Urinary bladder (tissue), 4 donors: Measurements from ENCODE around the gene TMEM37. TPM values are rescaled to one million over a fixed set of nuclear protein-coding genes. Genes with fewer than 3 reads are reported as not detected.
"Not testable (repeated sequence)": the region's sequence is repeated elsewhere in the genome, so short reads cannot be mapped to it uniquely, and the experiment has no call there.

Experiments used
- DNase-seq: peaks from one replicate; pipeline ENCODE4 v3.0.0-alpha.2; 2015; ENCODE audit errors: extremely low spot score
- H3K27ac ChIP-seq: one replicate; pipeline ENCODE4 v1.5.1; 2013; ENCODE audit warnings: low read depth, mild to moderate bottlenecking, moderate library complexity
- H3K36me3 ChIP-seq: one replicate; pipeline ENCODE4 v1.6.1; 2013; ENCODE audit warnings: mild to moderate bottlenecking, moderate library complexity; ENCODE audit not compliant: insufficient read depth
- H3K4me1 ChIP-seq: one replicate; pipeline ENCODE4 v1.6.1; 2013; ENCODE audit warnings: mild to moderate bottlenecking, moderate library complexity; ENCODE audit not compliant: insufficient read depth
- H3K4me3 ChIP-seq: one replicate; pipeline ENCODE4 v1.5.1; 2013; ENCODE audit warnings: low read depth, low read length
- WGBS: extraction: QIAGEN DNeasy Blood & Tissue Kit; methylation state at CpG from one replicate; pipeline ENCODE4 v1.1.7; 2013; 5-methylcytosine and 5-hydroxymethylcytosine counted together
- polyA plus RNA-seq: library from polyadenylated mRNA; stranded (reverse); fragments of 200-250 nt; gene quantifications from one replicate; pipeline ENCODE4 v1.2.3, GENCODE V29; 2013
- total RNA-seq: library from RNA; depleted of rRNA; stranded (reverse); fragments of >200 nt; gene quantifications from one replicate; pipeline ENCODE4 v1.2.3, GENCODE V29; 2014
- donor health status: healthy with polysubstance abuse.
- donor health status: healthy.

The TMEM37 gene
- total RNA-seq (1.1 TPM), polyA plus RNA-seq (7.8 TPM)

GRCh38 chr2:119431155-119431975 is at the start of gene TMEM37:
Gene TMEM37, plus strand, starts transcription at chr2:119431854. Its CDS starts 50 bp downstream, at chr2:119431904.
- peaks cover 2% of the 10 kb centered on the region for H3K4me1 ChIP-seq
- whole genome bisulfite sequencing = 5% methylated on average over 72 of the region's 72 CpGs
- H3K4me3 ChIP-seq = peak within 1 kb of the TSS; percentile 64
- H3K27ac ChIP-seq = peak within 1 kb of the TSS; percentile 83
- no peak for DNase-seq
- H3K36me3 ChIP-seq = no peaks in the 10 kb centered on the region

- Histone ChIP-seq H3K4me3 (no peak overlapping the region), H3K36me3 (no peaks in the 10 kb centered on the region), H3K4me1 (no peaks in the 10 kb centered on the region), H3K27ac (no peak overlapping the region)
- WGBS = 54% methylated on average over 6 of the region's 6 CpGs
- no peak for DNase-seq
Measured at GRCh38 chr2:119383410-119384140, 48.1 kb upstream of the TMEM37 start.

DNA sequence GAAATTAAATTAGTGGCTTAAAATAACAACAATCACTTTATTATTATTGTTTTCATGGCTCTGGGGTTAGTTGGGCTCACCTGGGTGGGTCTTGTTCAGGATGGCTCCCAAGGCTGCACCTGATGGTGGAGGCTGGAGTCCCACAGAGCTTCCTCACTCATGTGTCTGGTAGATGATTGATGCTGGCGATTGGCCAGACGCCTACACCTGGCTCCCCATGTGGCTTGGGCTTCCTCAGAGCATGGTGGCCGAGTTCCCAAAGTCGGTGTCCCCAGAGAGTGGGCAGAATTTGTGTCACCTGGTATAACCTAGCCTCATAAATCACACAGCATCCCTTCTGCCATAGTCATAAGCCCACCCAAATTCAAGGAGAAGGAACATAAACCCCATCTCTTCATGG is 46.7 kb upstream of the TMEM37 start:
- no peak for DNase-seq
- Histone ChIP-seq H3K36me3 (no peaks in the 10 kb centered on the region), H3K4me1 (no peaks in the 10 kb centered on the region), H3K27ac (no peak overlapping the region), H3K4me3 (no peak overlapping the region)
- 90% methylated on average over 4 of the region's 4 CpGs for WGBS

GRCh38 chr2:119385466-119385865 is 46.2 kb upstream of the TMEM37 start:
- no peaks in the 10 kb centered on the region for H3K4me1 ChIP-seq
- no peak overlapping the region for H3K27ac ChIP-seq
- no peak overlapping the region for H3K4me3 ChIP-seq
- no peaks in the 10 kb centered on the region for H3K36me3 ChIP-seq
- DNase-seq = no peak
- 92% methylated on average over 3 of the region's 3 CpGs for WGBS

DNA sequence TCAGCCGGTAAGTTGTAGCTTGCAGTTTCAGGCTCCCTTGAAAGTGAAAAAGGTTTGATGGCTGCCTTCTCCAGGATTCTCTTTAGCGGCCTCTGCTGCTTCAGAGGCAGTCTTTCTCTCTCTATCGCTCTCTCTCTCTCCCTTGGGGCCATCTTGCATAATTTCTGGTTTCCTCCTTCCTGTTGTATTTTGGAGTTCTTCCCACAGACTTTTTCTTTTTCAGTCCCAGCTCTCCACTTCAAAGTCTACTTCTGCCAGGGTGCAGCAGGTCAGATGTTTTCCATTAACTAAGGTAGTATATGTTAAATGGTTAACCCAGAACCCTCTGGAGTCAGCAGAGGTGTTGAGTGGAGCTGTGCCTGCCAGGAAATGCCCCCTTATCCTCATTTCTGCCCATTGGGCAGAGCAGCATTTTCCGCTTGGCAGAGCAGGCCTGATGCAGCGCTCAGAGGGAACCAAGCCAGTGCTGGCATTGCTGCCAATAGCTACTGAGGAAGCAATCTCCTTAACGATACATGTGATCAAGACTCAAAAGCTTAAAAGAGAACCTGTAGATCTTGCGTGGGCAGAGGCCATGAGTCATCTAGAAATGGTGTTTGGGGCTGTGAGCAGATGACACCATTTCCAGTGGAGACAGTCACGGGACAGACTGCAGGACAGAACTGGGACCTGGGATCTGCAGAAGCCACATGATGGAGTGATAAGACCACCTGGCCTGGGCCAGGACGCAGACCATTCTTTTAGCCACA is 44.1 kb upstream of the TMEM37 start:
- no peaks in the 10 kb centered on the region for H3K4me1 ChIP-seq
- 71% methylated on average over 9 of the region's 9 CpGs for WGBS
- H3K36me3 ChIP-seq = no peaks in the 10 kb centered on the region
- no peak overlapping the region for H3K4me3 ChIP-seq
- no peak overlapping the region for H3K27ac ChIP-seq
- no peak for DNase-seq

GRCh38 chr2:119389615-119390306 is 41.9 kb upstream of the TMEM37 start:
- 12% methylated on average over 5 of the region's 5 CpGs for WGBS
- no peak for DNase-seq
- Histone ChIP-seq H3K36me3 (no peaks in the 10 kb centered on the region), H3K4me3 (no peak overlapping the region), H3K27ac (peak overlapping the region; percentile 29), H3K4me1 (no peaks in the 10 kb centered on the region)

- WGBS = 87% methylated on average over 3 of the region's 3 CpGs
- Histone ChIP-seq H3K4me1 (no peaks in the 10 kb centered on the region), H3K27ac (no peak overlapping the region), H3K4me3 (no peak overlapping the region), H3K36me3 (no peaks in the 10 kb centered on the region)
- no peak for DNase-seq
Measured at GRCh38 chr2:119393971-119394748, 37.5 kb upstream of the TMEM37 start.

DNA sequence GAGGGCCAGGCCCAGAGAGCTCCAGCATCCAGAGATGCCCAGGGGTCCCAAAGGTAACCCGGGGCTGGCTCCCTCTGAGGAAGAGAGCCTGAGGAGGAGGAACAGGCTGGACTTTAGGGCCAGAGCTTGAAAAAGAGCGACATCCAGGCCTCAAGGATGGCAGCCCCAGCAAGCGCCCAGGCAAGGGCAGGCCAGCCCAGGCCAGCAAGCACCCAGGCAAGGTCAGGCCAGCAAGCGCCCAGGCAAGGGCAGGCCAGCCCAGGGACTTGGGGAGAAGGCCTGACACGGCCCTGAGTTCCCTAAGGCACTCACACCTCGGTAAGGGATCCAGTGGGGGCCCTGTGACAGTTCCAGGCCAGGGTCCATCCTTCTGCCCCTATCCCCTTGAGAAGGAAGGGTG is 34.5 kb upstream of the TMEM37 start:
- no peak overlapping the region for H3K27ac ChIP-seq
- 87% methylated on average over 6 of the region's 6 CpGs for WGBS

GRCh38 chr2:119402106-119402505 is 29.5 kb upstream of the TMEM37 start:
- H3K4me3 ChIP-seq = no peak overlapping the region
- no peaks in the 10 kb centered on the region for H3K4me1 ChIP-seq
- 81% methylated on average over 5 of the region's 5 CpGs for WGBS
- H3K27ac ChIP-seq = no peak overlapping the region
- no peaks in the 10 kb centered on the region for H3K36me3 ChIP-seq
- no peak for DNase-seq

More for the DNA sequence above, 34.5 kb upstream of the TMEM37 start:
- H3K4me3 ChIP-seq = no peak overlapping the region
- no peaks in the 10 kb centered on the region for H3K36me3 ChIP-seq
- no peaks in the 10 kb centered on the region for H3K4me1 ChIP-seq
- no peak for DNase-seq

GRCh38 chr2:119402645-119403560 is 28.8 kb upstream of the TMEM37 start:
- DNase-seq = no peak
- no peak overlapping the region for H3K4me3 ChIP-seq
- no peak overlapping the region for H3K27ac ChIP-seq
- no peaks in the 10 kb centered on the region for H3K4me1 ChIP-seq
- H3K36me3 ChIP-seq = no peaks in the 10 kb centered on the region
- WGBS = 72% methylated on average over 10 of the region's 10 CpGs

DNA sequence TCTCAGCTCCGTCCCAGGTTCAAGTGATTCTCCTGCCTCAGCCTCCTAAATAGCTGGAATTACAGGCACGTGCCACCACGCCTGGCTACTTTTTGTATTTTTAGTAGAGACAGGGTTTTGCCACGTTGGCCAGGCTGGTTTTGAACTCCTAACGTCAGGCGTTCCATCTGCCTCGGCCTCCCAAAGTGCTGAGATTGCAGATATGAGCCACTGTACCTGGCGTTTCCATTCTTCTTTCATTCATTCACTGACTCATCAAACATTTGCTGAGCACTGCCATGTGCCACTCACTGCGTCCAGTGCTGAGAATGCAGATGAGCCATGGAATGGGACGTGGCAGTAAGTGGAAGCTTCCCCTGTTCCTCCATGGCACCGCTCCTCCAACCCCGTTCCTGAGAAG is 28.0 kb upstream of the TMEM37 start:
- not testable (repeated sequence) for H3K27ac ChIP-seq, DNase-seq, H3K4me3 ChIP-seq, H3K4me1 ChIP-seq, H3K36me3 ChIP-seq
- WGBS = 90% methylated on average over 12 of the region's 12 CpGs

GRCh38 chr2:119405151-119405550 is 26.5 kb upstream of the TMEM37 start:
- Histone ChIP-seq H3K4me1 (no peaks in the 10 kb centered on the region), H3K4me3 (no peak overlapping the region), H3K36me3 (no peaks in the 10 kb centered on the region), H3K27ac (no peak overlapping the region)
- 94% methylated on average over 2 of the region's 2 CpGs for WGBS
- DNase-seq = no peak
